ENCODE measurements around the gene PCID2. TPM values are rescaled to one million over a fixed set of nuclear protein-coding genes. Genes with fewer than 3 reads are reported as not detected.

Gene PCID2
- total and polyA plus RNA-seq, 2 experiments from 2014 or later, result 79.6 to 107 TPM

GRCh38 chr13:113218586-113218985 is 10.1 kb upstream of the PCID2 start:
- H3K4me1 Mint-ChIP-seq, result peaks cover 13% of the 10 kb centered on the region
- peaks cover 100% of the 10 kb centered on the region for H3K79me2 ChIP-seq (replicated peaks; ENCODE audit: insufficient read depth)
- TF ChIP-seq EZH2phosphoT487 (IDR thresholded peaks at IDR 0.05; ENCODE audit: unreplicated experiment), result no peak
- TF ChIP-seq ZNF114 (CRISPR knock-in tag; IDR thresholded peaks at IDR 0.05), result no peak
- TF ChIP-seq, protein P1, sequence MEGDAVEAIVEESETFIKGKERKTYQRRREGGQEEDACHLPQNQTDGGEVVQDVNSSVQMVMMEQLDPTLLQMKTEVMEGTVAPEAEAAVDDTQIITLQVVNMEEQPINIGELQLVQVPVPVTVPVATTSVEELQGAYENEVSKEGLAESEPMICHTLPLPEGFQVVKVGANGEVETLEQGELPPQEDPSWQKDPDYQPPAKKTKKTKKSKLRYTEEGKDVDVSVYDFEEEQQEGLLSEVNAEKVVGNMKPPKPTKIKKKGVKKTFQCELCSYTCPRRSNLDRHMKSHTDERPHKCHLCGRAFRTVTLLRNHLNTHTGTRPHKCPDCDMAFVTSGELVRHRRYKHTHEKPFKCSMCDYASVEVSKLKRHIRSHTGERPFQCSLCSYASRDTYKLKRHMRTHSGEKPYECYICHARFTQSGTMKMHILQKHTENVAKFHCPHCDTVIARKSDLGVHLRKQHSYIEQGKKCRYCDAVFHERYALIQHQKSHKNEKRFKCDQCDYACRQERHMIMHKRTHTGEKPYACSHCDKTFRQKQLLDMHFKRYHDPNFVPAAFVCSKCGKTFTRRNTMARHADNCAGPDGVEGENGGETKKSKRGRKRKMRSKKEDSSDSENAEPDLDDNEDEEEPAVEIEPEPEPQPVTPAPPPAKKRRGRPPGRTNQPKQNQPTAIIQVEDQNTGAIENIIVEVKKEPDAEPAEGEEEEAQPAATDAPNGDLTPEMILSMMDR (conservative IDR thresholded peaks at IDR 0.05; ENCODE audit: low read depth in 2 of 2), result no peak
- TF ChIP-seq, protein P2, sequence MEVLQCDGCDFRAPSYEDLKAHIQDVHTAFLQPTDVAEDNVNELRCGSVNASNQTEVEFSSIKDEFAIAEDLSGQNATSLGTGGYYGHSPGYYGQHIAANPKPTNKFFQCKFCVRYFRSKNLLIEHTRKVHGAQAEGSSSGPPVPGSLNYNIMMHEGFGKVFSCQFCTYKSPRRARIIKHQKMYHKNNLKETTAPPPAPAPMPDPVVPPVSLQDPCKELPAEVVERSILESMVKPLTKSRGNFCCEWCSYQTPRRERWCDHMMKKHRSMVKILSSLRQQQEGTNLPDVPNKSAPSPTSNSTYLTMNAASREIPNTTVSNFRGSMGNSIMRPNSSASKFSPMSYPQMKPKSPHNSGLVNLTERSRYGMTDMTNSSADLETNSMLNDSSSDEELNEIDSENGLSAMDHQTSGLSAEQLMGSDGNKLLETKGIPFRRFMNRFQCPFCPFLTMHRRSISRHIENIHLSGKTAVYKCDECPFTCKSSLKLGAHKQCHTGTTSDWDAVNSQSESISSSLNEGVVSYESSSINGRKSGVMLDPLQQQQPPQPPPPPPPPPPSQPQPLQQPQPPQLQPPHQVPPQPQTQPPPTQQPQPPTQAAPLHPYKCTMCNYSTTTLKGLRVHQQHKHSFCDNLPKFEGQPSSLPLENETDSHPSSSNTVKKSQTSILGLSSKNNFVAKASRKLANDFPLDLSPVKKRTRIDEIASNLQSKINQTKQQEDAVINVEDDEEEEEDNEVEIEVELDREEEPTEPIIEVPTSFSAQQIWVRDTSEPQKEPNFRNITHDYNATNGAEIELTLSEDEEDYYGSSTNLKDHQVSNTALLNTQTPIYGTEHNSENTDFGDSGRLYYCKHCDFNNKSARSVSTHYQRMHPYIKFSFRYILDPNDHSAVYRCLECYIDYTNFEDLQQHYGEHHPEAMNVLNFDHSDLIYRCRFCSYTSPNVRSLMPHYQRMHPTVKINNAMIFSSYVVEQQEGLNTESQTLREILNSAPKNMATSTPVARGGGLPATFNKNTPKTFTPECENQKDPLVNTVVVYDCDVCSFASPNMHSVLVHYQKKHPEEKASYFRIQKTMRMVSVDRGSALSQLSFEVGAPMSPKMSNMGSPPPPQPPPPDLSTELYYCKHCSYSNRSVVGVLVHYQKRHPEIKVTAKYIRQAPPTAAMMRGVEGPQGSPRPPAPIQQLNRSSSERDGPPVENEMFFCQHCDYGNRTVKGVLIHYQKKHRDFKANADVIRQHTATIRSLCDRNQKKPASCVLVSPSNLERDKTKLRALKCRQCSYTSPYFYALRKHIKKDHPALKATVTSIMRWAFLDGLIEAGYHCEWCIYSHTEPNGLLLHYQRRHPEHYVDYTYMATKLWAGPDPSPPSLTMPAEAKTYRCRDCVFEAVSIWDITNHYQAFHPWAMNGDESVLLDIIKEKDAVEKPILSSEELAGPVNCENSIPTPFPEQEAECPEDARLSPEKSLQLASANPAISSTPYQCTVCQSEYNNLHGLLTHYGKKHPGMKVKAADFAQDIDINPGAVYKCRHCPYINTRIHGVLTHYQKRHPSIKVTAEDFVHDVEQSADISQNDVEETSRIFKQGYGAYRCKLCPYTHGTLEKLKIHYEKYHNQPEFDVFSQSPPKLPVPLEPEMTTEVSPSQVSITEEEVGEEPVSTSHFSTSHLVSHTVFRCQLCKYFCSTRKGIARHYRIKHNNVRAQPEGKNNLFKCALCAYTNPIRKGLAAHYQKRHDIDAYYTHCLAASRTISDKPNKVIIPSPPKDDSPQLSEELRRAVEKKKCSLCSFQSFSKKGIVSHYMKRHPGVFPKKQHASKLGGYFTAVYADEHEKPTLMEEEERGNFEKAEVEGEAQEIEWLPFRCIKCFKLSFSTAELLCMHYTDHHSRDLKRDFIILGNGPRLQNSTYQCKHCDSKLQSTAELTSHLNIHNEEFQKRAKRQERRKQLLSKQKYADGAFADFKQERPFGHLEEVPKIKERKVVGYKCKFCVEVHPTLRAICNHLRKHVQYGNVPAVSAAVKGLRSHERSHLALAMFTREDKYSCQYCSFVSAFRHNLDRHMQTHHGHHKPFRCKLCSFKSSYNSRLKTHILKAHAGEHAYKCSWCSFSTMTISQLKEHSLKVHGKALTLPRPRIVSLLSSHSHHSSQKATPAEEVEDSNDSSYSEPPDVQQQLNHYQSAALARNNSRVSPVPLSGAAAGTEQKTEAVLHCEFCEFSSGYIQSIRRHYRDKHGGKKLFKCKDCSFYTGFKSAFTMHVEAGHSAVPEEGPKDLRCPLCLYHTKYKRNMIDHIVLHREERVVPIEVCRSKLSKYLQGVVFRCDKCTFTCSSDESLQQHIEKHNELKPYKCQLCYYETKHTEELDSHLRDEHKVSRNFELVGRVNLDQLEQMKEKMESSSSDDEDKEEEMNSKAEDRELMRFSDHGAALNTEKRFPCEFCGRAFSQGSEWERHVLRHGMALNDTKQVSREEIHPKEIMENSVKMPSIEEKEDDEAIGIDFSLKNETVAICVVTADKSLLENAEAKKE (CRISPR knock-in tag; IDR thresholded peaks at IDR 0.05), result no peak
- no peak for TF ChIP-seq STAT1 (IDR thresholded peaks at IDR 0.05; ENCODE audit: unreplicated experiment)
- TF ChIP-seq JUNB (IDR thresholded peaks at IDR 0.05; ENCODE audit: unreplicated experiment), result no peak
- H3K4me2 ChIP-seq, result no peak overlapping the region
- H3K36me3 Mint-ChIP-seq (ENCODE audit: low read depth), result peaks cover 52% of the 10 kb centered on the region
- no peaks in the 10 kb centered on the region for H3K9me3 Mint-ChIP-seq
- H3K4me3 Mint-ChIP-seq, result no peak overlapping the region
- DNase-seq (ENCODE audit: low spot score) (no peak), ATAC-seq (no peak)
- H2AFZ ChIP-seq, result no peak overlapping the region
- H3F3A ChIP-seq (replicated peaks; ENCODE audit: low read depth), result no peaks in the 10 kb centered on the region
- H4K20me1 ChIP-seq (replicated peaks; ENCODE audit: insufficient read depth), result peaks cover 43% of the 10 kb centered on the region
- H3K9me2 ChIP-seq (ENCODE audit: insufficient read depth), result no peaks in the 10 kb centered on the region; the same call in 1 of the 2 replicates
- H3K27me3 ChIP-seq (ENCODE audit: insufficient read depth), result no peaks in the 10 kb centered on the region
- H3K4me1 ChIP-seq (ENCODE audit: insufficient read depth), result peaks cover 13% of the 10 kb centered on the region; the same call in 1 of the 2 replicates
- H3K36me3 ChIP-seq (ENCODE audit: insufficient read depth), result peaks cover 6% of the 10 kb centered on the region; the same call in 1 of the 2 replicates
- peaks cover 13% of the 10 kb centered on the region for H3K27me3 Mint-ChIP-seq (ENCODE audit: insufficient read depth, low read depth, poor library complexity)
- H3K27ac ChIP-seq (ENCODE audit: low read depth), result peak overlapping the region; percentile 69
- no peak overlapping the region for H3K4me3 ChIP-seq
- H3K27ac Mint-ChIP-seq, result peak overlapping the region; percentile 89
